ENCODE measurements around the gene PAXX. TPM values are rescaled to one million over a fixed set of nuclear protein-coding genes. Genes with fewer than 3 reads are reported as not detected.

PAXX gene
- total and polyA plus RNA-seq, 9 of the 15 experiments (the other 6 are each of a cell fraction or from before 2014, with no cell fraction given) = 1.2 to 175 (median 38.5) TPM

DNA sequence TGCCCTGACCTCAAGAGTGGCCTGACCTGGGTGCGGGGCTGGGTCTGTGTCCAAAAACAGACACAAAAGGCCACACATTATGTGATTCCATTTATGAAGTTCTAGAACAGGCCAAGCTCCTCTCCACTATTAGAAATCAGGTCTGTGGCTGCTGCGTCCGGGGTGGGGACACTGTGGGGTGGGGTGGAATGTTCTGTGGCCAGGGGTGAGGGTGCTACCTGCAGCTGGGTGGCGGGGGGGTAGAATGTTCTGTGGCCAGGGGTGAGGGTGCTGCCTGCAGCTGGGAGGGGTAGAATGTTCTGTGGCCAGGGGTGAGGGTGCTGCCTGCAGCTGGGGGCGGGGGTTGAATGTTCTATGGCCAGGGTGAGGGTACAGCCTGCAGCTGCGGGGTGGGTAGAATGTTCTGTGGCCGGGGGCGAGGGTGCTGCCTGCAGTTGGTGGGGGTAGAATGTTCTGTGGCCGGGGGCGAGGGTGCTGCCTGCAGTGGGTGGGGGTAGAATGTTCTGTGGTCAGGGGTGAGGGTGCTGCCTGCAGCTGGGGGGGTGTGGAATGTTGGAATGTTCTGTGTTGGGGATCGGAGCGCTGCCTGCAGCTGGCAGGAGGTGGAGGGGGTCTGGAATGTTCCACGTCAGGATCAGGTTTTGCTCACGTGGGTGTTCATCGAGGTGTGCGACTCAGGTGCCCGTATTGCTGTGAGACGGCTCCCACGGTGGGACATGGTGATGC lies 31.8 kb upstream of the PAXX start:
- Histone ChIP-seq H4K20me1 (replicated peaks; ENCODE audit: control insufficient read depth, insufficient read depth, low read length) (no peaks in the 10 kb centered on the region), H3K27me3 (ENCODE audit: control insufficient read depth in 2 of 2, insufficient read depth in 2 of 2, low read length in 2 of 2) (peaks cover 0 to 4% of the 10 kb centered on the region in 2 experiments; a peak in 2 of 5 replicates), H3K27ac (ENCODE audit: extremely low read depth, low read depth, low read length) (no peak overlapping the region), H3K4me1 (replicated peaks in 1 of 2; ENCODE audit: control insufficient read depth in 2 of 2, insufficient read depth in 2 of 2, low read length in 2 of 2) (peaks cover 18 to 74% of the 10 kb centered on the region in 2 experiments; a peak in 4 of 5 replicates), H3K4me2 (ENCODE audit: insufficient read depth, low read length) (no peak overlapping the region), H3K9ac (ENCODE audit: insufficient read depth in 1 of 2, low read depth in 2 of 2, low read length in 2 of 2) (peak overlapping the region in 1 of 2 experiments; percentile 76; a peak in 2 of 4 replicates), H3K36me3 (ENCODE audit: control insufficient read depth, insufficient read depth, low read length) (no peaks in the 10 kb centered on the region), H3K9me1 (ENCODE audit: control insufficient read depth, insufficient read depth, low read length) (no peaks in the 10 kb centered on the region), H3K79me2 (ENCODE audit: control insufficient read depth, insufficient read depth, low read length) (no peaks in the 10 kb centered on the region), H2AFZ (ENCODE audit: low read depth, low read length) (no peak overlapping the region), H3K4me3 (no peak overlapping the region), H3K9me3 (replicated peaks; ENCODE audit: control insufficient read depth, insufficient read depth, low read depth, low read length) (no peaks in the 10 kb centered on the region)
- ATAC-seq (no peak), DNase-seq (ENCODE audit: extremely low read depth in 1 of 4, low spot score in 3 of 4) (no peak), FAIRE-seq (no peak)
- ChIA-PET POLR2A (interaction anchor here (0.8 to 1.1 kb wide), 2 partner anchors 10 to 12 kb away, joined by 3 to 7 read pairs; no protein-coding TSS in a partner anchor), CTCF (ENCODE audit: low intra/inter-chr PET ratio) (no interaction called here)
- in situ Hi-C loops (cut with MboI) = no loop called here
- no peak for TF ChIP-seq THRAP3 (IDR thresholded peaks at IDR 0.05; ENCODE audit: borderline replicate concordance)
- no peak for TF ChIP-seq PHF21A (IDR thresholded peaks at IDR 0.05; ENCODE audit: borderline replicate concordance, low read depth)
- no peak for TF ChIP-seq BDP1 (IDR thresholded peaks at IDR 0.05; ENCODE audit: insufficient read depth, insufficient read length)
- no peak for TF ChIP-seq POLR2AphosphoS5 (IDR thresholded peaks at IDR 0.05; ENCODE audit: control insufficient read depth, insufficient read depth, low read depth, low read length)
- TF ChIP-seq FOXA1 (IDR thresholded peaks at IDR 0.05; ENCODE audit: borderline replicate concordance) = no peak
- TF ChIP-seq ZNF609 (CRISPR knock-in tag; IDR thresholded peaks at IDR 0.05; ENCODE audit: borderline replicate concordance) = no peak
- no peak for TF ChIP-seq ILF3 (IDR thresholded peaks at IDR 0.05; ENCODE audit: borderline replicate concordance)
- no peak for TF ChIP-seq ELF2 (CRISPR knock-in tag; IDR thresholded peaks at IDR 0.05)
- intact Hi-C loops (cut with micrococcal nuclease) = no loop called here
- BruUV-seq (replicated peaks) = no TSS peak
- 55% methylated on average over 15 of the region's 19 CpGs for WGBS (ENCODE audit: insufficient coverage, low coverage, missing lambda C conversion rate)

Measured in K562 (cell line).